GM21515 (cell line): ENCODE data around the gene GRIK2.

Experiments
- ATAC-seq: cut with Tn5 transposase; IDR thresholded peaks from one replicate; pipeline ENCODE4 v1.9.1; 2021; ENCODE audit not compliant: unreplicated experiment

The GRIK2 gene

GRCh38 chr6:101705866-101706265, 312.4 kb downstream of the GRIK2 start:
- no peak for ATAC-seq

- ATAC-seq: no peak
These were observed 313.1 kb downstream of the GRIK2 start for GRCh38 chr6:101706576-101706975.

- no peak for ATAC-seq
These were observed 318.0 kb downstream of the GRIK2 start for GRCh38 chr6:101711518-101711917.

GRCh38 chr6:101716387-101716786, 322.9 kb downstream of the GRIK2 start:
- no peak for ATAC-seq

GRCh38 chr6:101716810-101717209, 323.3 kb downstream of the GRIK2 start:
- no peak for ATAC-seq

- no peak for ATAC-seq
These were observed 326.0 kb downstream of the GRIK2 start for GRCh38 chr6:101719521-101719920.

- no peak for ATAC-seq
These were observed 329.0 kb downstream of the GRIK2 start for GRCh38 chr6:101722471-101722870.

- ATAC-seq: no peak
These were observed 329.6 kb downstream of the GRIK2 start for GRCh38 chr6:101722991-101723579.

GRCh38 chr6:101728388-101728787, 334.9 kb downstream of the GRIK2 start:
- ATAC-seq: no peak

GRCh38 chr6:101728956-101729355, 335.4 kb downstream of the GRIK2 start:
- no peak for ATAC-seq

- ATAC-seq: no peak
These were observed 337.4 kb downstream of the GRIK2 start for GRCh38 chr6:101730954-101731353.

GRCh38 chr6:101733899-101734298, 340.4 kb downstream of the GRIK2 start:
- no peak for ATAC-seq

- no peak for ATAC-seq
These were observed 345.0 kb downstream of the GRIK2 start for GRCh38 chr6:101738481-101738880.

- ATAC-seq: no peak
These were observed 347.1 kb downstream of the GRIK2 start for GRCh38 chr6:101740631-101741030.

GRCh38 chr6:101741474-101742171, 348.1 kb downstream of the GRIK2 start:
- ATAC-seq: no peak

- no peak for ATAC-seq
These were observed 353.7 kb downstream of the GRIK2 start for GRCh38 chr6:101747160-101747559.

GRCh38 chr6:101747716-101748115, 354.2 kb downstream of the GRIK2 start:
- ATAC-seq: no peak

- ATAC-seq: no peak
These were observed 362.4 kb downstream of the GRIK2 start for GRCh38 chr6:101755931-101756330.

GRCh38 chr6:101758368-101758767, 364.9 kb downstream of the GRIK2 start:
- ATAC-seq: no peak

GRCh38 chr6:101760843-101761621, 367.5 kb downstream of the GRIK2 start:
- no peak for ATAC-seq

- ATAC-seq: no peak
These were observed 369.3 kb downstream of the GRIK2 start for GRCh38 chr6:101762851-101763250.

- no peak for ATAC-seq
These were observed 371.8 kb downstream of the GRIK2 start for GRCh38 chr6:101765281-101765680.
